Uterus (tissue), 2 donors: ENCODE measurements around the gene LAMC3.

Experiments
- CTCF ChIP-seq, 4 experiments: fragments of 200-600 bp in 2 of 4; fragments of 450-650 bp in 2 of 4; sonication (generic) in 2 of 4; IDR thresholded peaks; one replicate each; pipeline ENCODE4 v1.5.1; 2016 to 2019; ENCODE audit warnings: antibody characterized with exemption in 4 of 4, mild to moderate bottlenecking in 2 of 4, moderate library complexity in 1 of 4
- POLR2A ChIP-seq, 2 donors: fragments of 450-650 bp; IDR thresholded peaks; one replicate each; pipeline ENCODE4 v1.6.1; 2016; ENCODE audit warnings: antibody characterized with exemption in 2 of 2, mild to moderate bottlenecking in 1 of 2, moderate library complexity in 1 of 2

GRCh38 chr9:131008563-131008908 lies 438 bp upstream of the LAMC3 start:
- TF ChIP-seq POLR2A (IDR thresholded peaks at IDR 0.05) (no peak), CTCF (IDR thresholded peaks at IDR 0.05) (no peak)
